Measurements from ENCODE around the gene HP1BP3. TPM values are rescaled to one million over a fixed set of nuclear protein-coding genes. Genes with fewer than 3 reads are reported as not detected.

Gene HP1BP3
- total RNA-seq, 1 experiment from 2014 or later, result 207 TPM

DNA sequence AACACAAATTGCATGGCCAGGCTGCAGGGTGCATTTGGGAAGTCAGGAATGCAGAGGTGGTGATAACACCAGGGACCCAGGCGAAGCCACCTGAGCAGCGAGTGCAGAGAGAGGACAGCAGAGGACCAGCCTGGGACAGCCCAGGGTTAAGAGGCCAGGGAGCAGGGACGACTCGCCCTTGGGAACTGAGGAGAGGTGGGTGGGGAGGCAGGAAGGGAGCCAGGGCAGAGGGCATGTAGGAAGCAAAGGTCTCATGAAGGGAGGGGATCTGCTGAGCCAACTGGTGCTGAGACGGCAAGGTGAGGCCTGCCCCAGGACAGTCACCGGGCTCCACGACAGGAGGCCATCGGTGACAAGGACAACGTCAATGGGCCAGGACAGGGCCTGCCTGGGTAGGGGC lies 85.7 kb downstream of the HP1BP3 start:
- no peak overlapping the region for H3K9ac ChIP-seq (ENCODE audit: low read length)
- H3K9me3 ChIP-seq (ENCODE audit: control insufficient read depth in 1 of 2, insufficient read depth in 1 of 2, low read depth in 1 of 2, low read length in 2 of 2), result no peaks in the 10 kb centered on the region
- H3K4me2 ChIP-seq (ENCODE audit: low read length), result no peak overlapping the region
- no peaks in the 10 kb centered on the region for H4K20me1 ChIP-seq (ENCODE audit: insufficient read depth)
- H3K27ac ChIP-seq (ENCODE audit: low read depth, low read length), result no peak overlapping the region
- no peak for DNase-seq (ENCODE audit: low read depth, low spot score)
- POLR2A ChIA-PET, result no interaction called here
- no peaks in the 10 kb centered on the region for H3K27me3 ChIP-seq (ENCODE audit: insufficient read depth, low read length)
- H3K9me2 ChIP-seq (ENCODE audit: insufficient read depth), result no peaks in the 10 kb centered on the region
- no peak overlapping the region for H3K4me3 ChIP-seq (replicated peaks in 1 of 2; ENCODE audit: low read depth in 1 of 2, low read length in 2 of 2)
- H3K4me1 ChIP-seq (ENCODE audit: control insufficient read depth in 1 of 2, insufficient read depth in 2 of 2, low read length in 2 of 2), result peaks cover 25 to 29% of the 10 kb centered on the region in 2 experiments
- TF ChIP-seq, protein P1, sequence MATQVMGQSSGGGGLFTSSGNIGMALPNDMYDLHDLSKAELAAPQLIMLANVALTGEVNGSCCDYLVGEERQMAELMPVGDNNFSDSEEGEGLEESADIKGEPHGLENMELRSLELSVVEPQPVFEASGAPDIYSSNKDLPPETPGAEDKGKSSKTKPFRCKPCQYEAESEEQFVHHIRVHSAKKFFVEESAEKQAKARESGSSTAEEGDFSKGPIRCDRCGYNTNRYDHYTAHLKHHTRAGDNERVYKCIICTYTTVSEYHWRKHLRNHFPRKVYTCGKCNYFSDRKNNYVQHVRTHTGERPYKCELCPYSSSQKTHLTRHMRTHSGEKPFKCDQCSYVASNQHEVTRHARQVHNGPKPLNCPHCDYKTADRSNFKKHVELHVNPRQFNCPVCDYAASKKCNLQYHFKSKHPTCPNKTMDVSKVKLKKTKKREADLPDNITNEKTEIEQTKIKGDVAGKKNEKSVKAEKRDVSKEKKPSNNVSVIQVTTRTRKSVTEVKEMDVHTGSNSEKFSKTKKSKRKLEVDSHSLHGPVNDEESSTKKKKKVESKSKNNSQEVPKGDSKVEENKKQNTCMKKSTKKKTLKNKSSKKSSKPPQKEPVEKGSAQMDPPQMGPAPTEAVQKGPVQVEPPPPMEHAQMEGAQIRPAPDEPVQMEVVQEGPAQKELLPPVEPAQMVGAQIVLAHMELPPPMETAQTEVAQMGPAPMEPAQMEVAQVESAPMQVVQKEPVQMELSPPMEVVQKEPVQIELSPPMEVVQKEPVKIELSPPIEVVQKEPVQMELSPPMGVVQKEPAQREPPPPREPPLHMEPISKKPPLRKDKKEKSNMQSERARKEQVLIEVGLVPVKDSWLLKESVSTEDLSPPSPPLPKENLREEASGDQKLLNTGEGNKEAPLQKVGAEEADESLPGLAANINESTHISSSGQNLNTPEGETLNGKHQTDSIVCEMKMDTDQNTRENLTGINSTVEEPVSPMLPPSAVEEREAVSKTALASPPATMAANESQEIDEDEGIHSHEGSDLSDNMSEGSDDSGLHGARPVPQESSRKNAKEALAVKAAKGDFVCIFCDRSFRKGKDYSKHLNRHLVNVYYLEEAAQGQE (IDR thresholded peaks at IDR 0.05; ENCODE audit: low read depth), result no peak
- no peak for TF ChIP-seq POLR2AphosphoS5 (IDR thresholded peaks at IDR 0.05; ENCODE audit: low read depth, low read length)
- TF ChIP-seq SP1 (IDR thresholded peaks at IDR 0.05; ENCODE audit: low read depth), result no peak
- ATAC-seq, result no peak
- H3K36me3 ChIP-seq (ENCODE audit: control insufficient read depth in 1 of 2, insufficient read depth in 2 of 2, low read length in 2 of 2), result no peaks in the 10 kb centered on the region
- H3K79me2 ChIP-seq (ENCODE audit: insufficient read depth, low read length), result no peaks in the 10 kb centered on the region
- BruUV-seq (replicated peaks), result no TSS peak
- CTCF ChIA-PET, result no interaction called here
- RAD21 ChIA-PET (ENCODE audit: low non-redundant PET in 1 of 2, low total read pairs in 2 of 2, uncharacterized antibody in 2 of 2, unreplicated experiment in 2 of 2), result no interaction called here
- H2AFZ ChIP-seq (ENCODE audit: low read depth, low read length, poor library complexity, severe bottlenecking), result no peak overlapping the region
- intact Hi-C loops (cut with micrococcal nuclease), result no loop called here

DNA sequence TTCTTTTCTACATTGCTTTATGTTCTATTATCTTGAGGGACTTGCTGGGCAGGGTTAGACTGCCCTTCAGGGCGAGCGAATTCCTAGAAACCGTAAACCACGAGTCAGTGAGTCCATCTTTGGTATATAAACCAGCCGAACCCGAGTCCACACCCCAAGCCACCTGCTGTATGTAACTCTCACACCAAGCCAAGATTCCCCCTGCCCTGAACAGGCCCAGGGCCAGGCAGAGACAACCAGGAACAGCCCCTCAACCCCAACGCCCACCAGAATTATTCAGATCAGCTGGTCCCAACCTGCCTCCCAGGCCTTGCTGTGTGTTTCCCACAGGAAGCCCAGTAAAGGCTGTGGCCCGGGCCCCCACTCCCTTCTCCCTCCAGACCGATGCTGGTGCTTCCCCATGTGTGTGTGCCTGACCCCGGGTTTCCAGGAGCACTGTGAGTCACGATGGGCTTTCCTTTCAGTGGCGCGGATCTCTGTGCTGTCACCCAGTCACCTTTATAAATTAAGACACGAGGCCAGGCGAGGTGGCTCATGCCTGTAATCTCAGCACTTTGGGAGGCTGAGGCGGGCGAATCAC lies 86.4 kb downstream of the HP1BP3 start:
- Histone ChIP-seq H3K4me1 (ENCODE audit: control insufficient read depth in 1 of 2, insufficient read depth in 2 of 2, low read length in 2 of 2) (peaks cover 25 to 36% of the 10 kb centered on the region in 2 experiments), H4K20me1 (ENCODE audit: insufficient read depth) (no peaks in the 10 kb centered on the region), H3K36me3 (ENCODE audit: control insufficient read depth in 1 of 2, insufficient read depth in 2 of 2, low read length in 2 of 2) (no peaks in the 10 kb centered on the region), H3K27ac (ENCODE audit: low read depth, low read length) (no peak overlapping the region), H3K9ac (ENCODE audit: low read length) (no peak overlapping the region), H3K4me3 (replicated peaks in 1 of 2; ENCODE audit: low read depth in 1 of 2, low read length in 2 of 2) (no peak overlapping the region), H3K9me3 (ENCODE audit: control insufficient read depth in 1 of 2, insufficient read depth in 1 of 2, low read depth in 1 of 2, low read length in 2 of 2) (no peaks in the 10 kb centered on the region), H3K79me2 (ENCODE audit: insufficient read depth, low read length) (no peaks in the 10 kb centered on the region), H3K4me2 (ENCODE audit: low read length) (no peak overlapping the region), H2AFZ (ENCODE audit: low read depth, low read length, poor library complexity, severe bottlenecking) (no peak overlapping the region), H3K27me3 (ENCODE audit: insufficient read depth, low read length) (no peaks in the 10 kb centered on the region), H3K9me2 (ENCODE audit: insufficient read depth) (no peaks in the 10 kb centered on the region)
- POLR2A ChIA-PET, result no interaction called here
- RAD21 ChIA-PET (ENCODE audit: low non-redundant PET in 1 of 2, low total read pairs in 2 of 2, uncharacterized antibody in 2 of 2, unreplicated experiment in 2 of 2), result no interaction called here
- ATAC-seq (no peak), DNase-seq (ENCODE audit: low read depth, low spot score) (no peak)
- no TSS peak for BruUV-seq (replicated peaks)
- intact Hi-C loops (cut with micrococcal nuclease), result no loop called here
- no peak for TF ChIP-seq EZH2 (IDR thresholded peaks at IDR 0.05)
- no peak for TF ChIP-seq CEBPB (IDR thresholded peaks at IDR 0.05; ENCODE audit: low read depth)
- no peak for TF ChIP-seq FOSL1 (IDR thresholded peaks at IDR 0.05; ENCODE audit: low read depth)
- no peak for TF ChIP-seq TCF7L2 (IDR thresholded peaks at IDR 0.05; ENCODE audit: borderline replicate concordance, extremely low read depth, insufficient read depth, insufficient read length)
- no peak for TF ChIP-seq RAD21 (IDR thresholded peaks at IDR 0.05; ENCODE audit: low read depth)
- TF ChIP-seq EGR1 (IDR thresholded peaks at IDR 0.05; ENCODE audit: low read depth), result no peak
- CTCF ChIA-PET, result no interaction called here

Data from HCT116 (cell line).